PC-9 (cell line): ENCODE results near the gene MITF. TPM values are rescaled to one million over a fixed set of nuclear protein-coding genes. Genes with fewer than 3 reads are reported as not detected.

ENCODE experiments used
- BruUV-seq: library from RNA; stranded (reverse); fragments of 400-500 nt; replicated peaks from 2 replicates; lab custom pipeline; 2021; lab: Mats Ljungman, UMichigan
- CTCF ChIA-PET: fragments of 300-600 bp; sonication (Branson Sonifier 250); formaldehyde crosslinking; loops from one replicate; lab custom pipeline; 2022; ENCODE audit warnings: antibody characterized with exemption; lab: Charles Lee
- POLR2A ChIA-PET: fragments of 300-600 bp; sonication (Branson Sonifier 250); formaldehyde crosslinking; loops from one replicate; lab custom pipeline; 2022; ENCODE audit warnings: antibody characterized with exemption; ENCODE audit not compliant: unreplicated experiment; lab: Charles Lee
- DNase-seq, 2 experiments: peaks; one replicate each; pipeline versions ENCODE4 v3.0.0 to v3.0.0-alpha.2; 2015 to 2022; ENCODE audit warnings: mixed read lengths in 1 of 2
- H2AFZ ChIP-seq: fragments of 200-600 bp; sonication (generic); 2 replicates; pipeline ENCODE4 v1.8.1; 2017; ENCODE audit warnings: antibody characterized with exemption
- H3F3A ChIP-seq: fragments of 200-600 bp; sonication (generic); 2 replicates; pipeline ENCODE4 v1.8.1; 2017; ENCODE audit warnings: antibody characterized with exemption, mild to moderate bottlenecking, low read depth; ENCODE audit not compliant: insufficient read depth
- H3K27ac ChIP-seq: fragments of 200-600 bp; sonication (generic); 2 replicates; pipeline ENCODE4 v1.6.1; 2016; ENCODE audit warnings: mixed run types
- H3K27me3 ChIP-seq: fragments of 200-600 bp; sonication (generic); 2 replicates; pipeline ENCODE4 v1.6.1; 2016; ENCODE audit warnings: low read depth, mixed run types; ENCODE audit not compliant: insufficient read depth
- H3K36me3 ChIP-seq: fragments of 200-600 bp; sonication (generic); 2 replicates; pipeline ENCODE4 v1.6.1; 2016; ENCODE audit warnings: low read depth, mixed run types
- H3K4me1 ChIP-seq: fragments of 200-600 bp; sonication (generic); replicated peaks from 2 replicates; pipeline ENCODE4 v1.6.1; 2016; ENCODE audit warnings: mixed run types; ENCODE audit not compliant: insufficient read depth
- H3K4me2 ChIP-seq: fragments of 200-600 bp; sonication (generic); 2 replicates; pipeline ENCODE4 v1.6.1; 2017; ENCODE audit warnings: mixed run types
- H3K4me3 ChIP-seq: fragments of 200-600 bp; sonication (generic); 2 replicates; pipeline ENCODE4 v1.6.1; 2016; ENCODE audit warnings: mixed run types
- H3K79me2 ChIP-seq: fragments of 200-600 bp; sonication (generic); 2 replicates; pipeline ENCODE4 v1.6.1; 2017; ENCODE audit warnings: low read depth, mixed run types
- H3K9me2 ChIP-seq: fragments of 200-600 bp; sonication (generic); 2 replicates; pipeline ENCODE4 v1.8.1; 2017; ENCODE audit warnings: mild to moderate bottlenecking; ENCODE audit not compliant: insufficient read depth
- H3K9me3 ChIP-seq: fragments of 200-600 bp; sonication (generic); 2 replicates; pipeline ENCODE4 v1.8.1; 2016; ENCODE audit warnings: low read depth; ENCODE audit not compliant: insufficient read depth
- H4K20me1 ChIP-seq: fragments of 200-600 bp; sonication (generic); 2 replicates; pipeline ENCODE4 v1.8.1; 2017; ENCODE audit not compliant: insufficient read depth
- EZH2 ChIP-seq: fragments of 200-600 bp; sonication (generic); IDR thresholded peaks from 2 replicates; pipeline ENCODE4 v1.8.0; 2017; ENCODE audit warnings: antibody characterized with exemption, low read depth
- intact Hi-C: fragments of 100-400 bp; cut with micrococcal nuclease; formaldehyde crosslinking; loops from one replicate; pipeline ENCODE4 v1.10.0; 2022; ENCODE audit not compliant: unreplicated experiment
- total RNA-seq: library from RNA; stranded (reverse); gene quantifications from 2 replicates; pipeline ENCODE4 v1.2.3, GENCODE V29; 2021
- TF ChIP-seq, protein P1 (sequence below): fragments of 200-600 bp; sonication (generic); conservative IDR thresholded peaks from 2 replicates; pipeline ENCODE4 v1.6.1; 2017; ENCODE audit warnings: mixed run types, antibody characterized with exemption, mild to moderate bottlenecking, moderate library complexity

The MITF gene
- total RNA-seq, 1 experiment from 2014 or later, result 15.5 TPM

- Histone ChIP-seq H3K79me2 (no peaks in the 10 kb centered on the region), H4K20me1 (no peaks in the 10 kb centered on the region), H3K4me2 (no peak overlapping the region), H3K36me3 (no peaks in the 10 kb centered on the region), H2AFZ (no peak overlapping the region), H3K27ac (no peak overlapping the region), H3K27me3 (no peaks in the 10 kb centered on the region), H3K4me3 (no peak overlapping the region), H3K9me2 (no peaks in the 10 kb centered on the region), H3K9me3 (no peaks in the 10 kb centered on the region), H3F3A (no peaks in the 10 kb centered on the region), H3K4me1 (no peaks in the 10 kb centered on the region)
- CTCF ChIA-PET, result no interaction called here
- no TSS peak for BruUV-seq
- intact Hi-C loops, result no loop called here
- no peak for TF ChIP-seq EZH2
- TF ChIP-seq, protein P1, sequence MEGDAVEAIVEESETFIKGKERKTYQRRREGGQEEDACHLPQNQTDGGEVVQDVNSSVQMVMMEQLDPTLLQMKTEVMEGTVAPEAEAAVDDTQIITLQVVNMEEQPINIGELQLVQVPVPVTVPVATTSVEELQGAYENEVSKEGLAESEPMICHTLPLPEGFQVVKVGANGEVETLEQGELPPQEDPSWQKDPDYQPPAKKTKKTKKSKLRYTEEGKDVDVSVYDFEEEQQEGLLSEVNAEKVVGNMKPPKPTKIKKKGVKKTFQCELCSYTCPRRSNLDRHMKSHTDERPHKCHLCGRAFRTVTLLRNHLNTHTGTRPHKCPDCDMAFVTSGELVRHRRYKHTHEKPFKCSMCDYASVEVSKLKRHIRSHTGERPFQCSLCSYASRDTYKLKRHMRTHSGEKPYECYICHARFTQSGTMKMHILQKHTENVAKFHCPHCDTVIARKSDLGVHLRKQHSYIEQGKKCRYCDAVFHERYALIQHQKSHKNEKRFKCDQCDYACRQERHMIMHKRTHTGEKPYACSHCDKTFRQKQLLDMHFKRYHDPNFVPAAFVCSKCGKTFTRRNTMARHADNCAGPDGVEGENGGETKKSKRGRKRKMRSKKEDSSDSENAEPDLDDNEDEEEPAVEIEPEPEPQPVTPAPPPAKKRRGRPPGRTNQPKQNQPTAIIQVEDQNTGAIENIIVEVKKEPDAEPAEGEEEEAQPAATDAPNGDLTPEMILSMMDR, result no peak
- POLR2A ChIA-PET, result no interaction called here
- DNase-seq, result no peak
These were observed 222.6 kb downstream of the MITF start for GRCh38 chr3:69961706-69962439.

- H3K9me2 ChIP-seq, result no peaks in the 10 kb centered on the region
- intact Hi-C loops, result no loop called here
- no peak overlapping the region for H3K4me2 ChIP-seq
- H3K79me2 ChIP-seq, result no peaks in the 10 kb centered on the region
- no peaks in the 10 kb centered on the region for H4K20me1 ChIP-seq
- H3K36me3 ChIP-seq, result no peaks in the 10 kb centered on the region
- POLR2A ChIA-PET, result interaction anchor here (0.6 kb wide), 1 partner anchor 537 kb away, joined by 9 read pairs; no protein-coding TSS in a partner anchor
- no peaks in the 10 kb centered on the region for H3K9me3 ChIP-seq
- no peaks in the 10 kb centered on the region for H3K27me3 ChIP-seq
- no peak overlapping the region for H3K27ac ChIP-seq
- TF ChIP-seq, protein P1, result no peak
- no peak for TF ChIP-seq EZH2
- BruUV-seq, result no TSS peak
- H3F3A ChIP-seq, result no peaks in the 10 kb centered on the region
- DNase-seq, result no peak
- CTCF ChIA-PET, result no interaction called here
- H2AFZ ChIP-seq, result no peak overlapping the region
- no peak overlapping the region for H3K4me3 ChIP-seq
- H3K4me1 ChIP-seq, result no peaks in the 10 kb centered on the region
These were observed 224.4 kb downstream of the MITF start for GRCh38 chr3:69963643-69964042.

DNA sequence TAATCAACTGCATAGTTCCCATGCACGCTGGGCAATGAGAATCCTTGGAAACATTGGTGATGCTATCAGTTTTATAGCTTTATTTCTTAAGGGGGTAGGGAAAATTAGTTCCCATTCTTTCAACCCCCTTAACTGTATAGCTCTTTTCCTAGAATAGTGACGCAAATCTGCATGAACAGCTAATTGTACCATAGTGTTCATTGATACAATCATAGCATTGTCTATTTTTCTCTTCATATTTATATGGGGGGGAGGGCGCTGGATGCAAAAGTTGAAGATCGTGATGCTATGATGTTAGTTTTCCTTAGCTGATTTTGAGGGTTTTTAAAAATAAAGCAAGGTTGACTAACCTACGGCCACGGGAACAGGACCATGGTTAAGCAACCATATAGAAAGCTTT, 227.9 kb downstream of the MITF start:
- Histone ChIP-seq H2AFZ (no peak overlapping the region), H3K4me1 (no peaks in the 10 kb centered on the region), H3F3A (no peaks in the 10 kb centered on the region), H3K36me3 (no peaks in the 10 kb centered on the region), H3K4me3 (no peak overlapping the region), H3K9me3 (no peaks in the 10 kb centered on the region), H3K4me2 (no peak overlapping the region), H3K27me3 (no peaks in the 10 kb centered on the region), H3K9me2 (no peaks in the 10 kb centered on the region), H4K20me1 (no peaks in the 10 kb centered on the region), H3K27ac (no peak overlapping the region), H3K79me2 (no peaks in the 10 kb centered on the region)
- no peak for DNase-seq
- ChIA-PET POLR2A (no interaction called here), CTCF (no interaction called here)
- no peak for TF ChIP-seq EZH2
- BruUV-seq, result no TSS peak
- intact Hi-C loops, result no loop called here

GRCh38 chr3:69970827-69971226, 231.6 kb downstream of the MITF start:
- H3K9me2 ChIP-seq, result no peaks in the 10 kb centered on the region
- no TSS peak for BruUV-seq
- H2AFZ ChIP-seq, result no peak overlapping the region
- H3K4me2 ChIP-seq, result no peak overlapping the region
- H3F3A ChIP-seq, result no peaks in the 10 kb centered on the region
- intact Hi-C loops, result no loop called here
- H3K36me3 ChIP-seq, result no peaks in the 10 kb centered on the region
- H3K79me2 ChIP-seq, result no peaks in the 10 kb centered on the region
- no peak for DNase-seq
- CTCF ChIA-PET, result no interaction called here
- H3K27ac ChIP-seq, result no peak overlapping the region
- no peak for TF ChIP-seq EZH2
- TF ChIP-seq, protein P1, result no peak
- POLR2A ChIA-PET, result no interaction called here
- no peaks in the 10 kb centered on the region for H3K9me3 ChIP-seq
- H4K20me1 ChIP-seq, result no peaks in the 10 kb centered on the region
- no peak overlapping the region for H3K4me3 ChIP-seq
- H3K27me3 ChIP-seq, result no peaks in the 10 kb centered on the region
- no peaks in the 10 kb centered on the region for H3K4me1 ChIP-seq
